Neural cell (in vitro differentiated cells): Measurements from ENCODE around the gene DENND2A. TPM values are rescaled to one million over a fixed set of nuclear protein-coding genes. Genes with fewer than 3 reads are reported as not detected.

Experiments used
- H2AFZ ChIP-seq: fragments of 200-600, 300-800 bp; sonication (generic), shearing (Covaris generic); 2 replicates; pipeline ENCODE4 v1.6.0; 2014; ENCODE audit warnings: low read depth, mild to moderate bottlenecking, antibody characterized with exemption, low read length, moderate library complexity
- H3F3A ChIP-seq: fragments of 200-600 bp; shearing (Covaris generic); 2 replicates; pipeline ENCODE4 v1.6.1; 2016; ENCODE audit warnings: mild to moderate bottlenecking, moderate library complexity, mixed read lengths, antibody characterized with exemption, low read length; ENCODE audit not compliant: insufficient read depth, poor library complexity, severe bottlenecking
- H3K27ac ChIP-seq: fragments of 200-600, 300-800 bp; sonication (generic), shearing (Covaris generic); 2 replicates; pipeline ENCODE4 v1.5.1; 2014; ENCODE audit warnings: mild to moderate bottlenecking, low read length, moderate library complexity
- H3K27me3 ChIP-seq: fragments of 300-800, 200-600 bp; sonication (generic), shearing (Covaris generic); 2 replicates; pipeline ENCODE4 v1.6.0; 2014; ENCODE audit warnings: mild to moderate bottlenecking, low read depth, low read length, moderate library complexity; ENCODE audit not compliant: insufficient read depth
- H3K36me3 ChIP-seq: fragments of 300-800, 200-600 bp; sonication (generic), shearing (Covaris generic); 2 replicates; pipeline ENCODE4 v1.5.1; 2014; ENCODE audit warnings: mild to moderate bottlenecking, antibody characterized with exemption, low read length, moderate library complexity; ENCODE audit not compliant: insufficient read depth
- H3K4me2 ChIP-seq: fragments of 300-800, 200-600 bp; sonication (generic), shearing (Covaris generic); 2 replicates; pipeline ENCODE4 v1.6.0; 2014; ENCODE audit warnings: mild to moderate bottlenecking, low read length
- H3K4me3 ChIP-seq: fragments of 300-800, 200-600 bp; sonication (generic), shearing (Covaris generic); 2 replicates; pipeline ENCODE4 v1.5.1; 2014; ENCODE audit warnings: mild to moderate bottlenecking, low read length, moderate library complexity
- H3K79me2 ChIP-seq: fragments of 200-600 bp; shearing (Covaris generic); replicated peaks from 2 replicates; pipeline ENCODE4 v1.6.0; 2014; ENCODE audit warnings: mild to moderate bottlenecking, low read length, moderate library complexity; ENCODE audit not compliant: insufficient read depth
- H3K9ac ChIP-seq: fragments of 300-800, 200-600 bp; sonication (generic), shearing (Covaris generic); 2 replicates; pipeline ENCODE4 v1.6.1; 2016; ENCODE audit warnings: mild to moderate bottlenecking, low read length, mixed read lengths
- H3K9me2 ChIP-seq: fragments of 200-600 bp; shearing (Covaris generic); 2 replicates; pipeline ENCODE4 v1.6.1; 2016; ENCODE audit warnings: mild to moderate bottlenecking, low read length, mixed read lengths; ENCODE audit not compliant: insufficient read depth
- H3K9me3 ChIP-seq: fragments of 200-600, 300-800 bp; sonication (generic), shearing (Covaris generic); 2 replicates; pipeline ENCODE4 v1.6.1; 2016; ENCODE audit warnings: mild to moderate bottlenecking, mixed run types, low read length, moderate library complexity, mixed read lengths
- H4K20me1 ChIP-seq: fragments of 200-600 bp; shearing (Covaris generic); 2 replicates; pipeline ENCODE4 v1.6.1; 2016; ENCODE audit warnings: mild to moderate bottlenecking, mixed run types; ENCODE audit not compliant: insufficient read depth
- EP300 ChIP-seq: fragments of 450-650 bp; conservative IDR thresholded peaks from 2 replicates; pipeline ENCODE4 v1.6.1; 2014; ENCODE audit warnings: antibody characterized with exemption, mild to moderate bottlenecking, moderate library complexity; ENCODE audit not compliant: poor library complexity, severe bottlenecking
- EZH2 ChIP-seq: fragments of 200-600, 300-800 bp; shearing (Covaris generic), sonication (generic); IDR thresholded peaks from 2 replicates; pipeline ENCODE4 v1.6.1; 2014; ENCODE audit warnings: antibody characterized with exemption, low read length, borderline replicate concordance, mild to moderate bottlenecking; ENCODE audit not compliant: insufficient read depth, poor library complexity, severe bottlenecking
- MXI1 ChIP-seq: fragments of 450-650 bp; conservative IDR thresholded peaks from 2 replicates; pipeline ENCODE4 v1.6.1; 2014; ENCODE audit warnings: antibody characterized with exemption, mild to moderate bottlenecking; ENCODE audit not compliant: poor library complexity, severe bottlenecking
- POLR2AphosphoS5 ChIP-seq: IDR thresholded peaks from 2 replicates; pipeline ENCODE4 v1.6.1; 2012
- SMC3 ChIP-seq: fragments of 450-650 bp; conservative IDR thresholded peaks from 2 replicates; pipeline ENCODE4 v1.6.1; 2014; ENCODE audit warnings: antibody characterized with exemption, mild to moderate bottlenecking, moderate library complexity; ENCODE audit not compliant: poor library complexity
- TAF1 ChIP-seq: IDR thresholded peaks from 2 replicates; pipeline ENCODE4 v1.6.1; 2012; ENCODE audit warnings: low read depth
- polyA plus RNA-seq: library from polyadenylated mRNA; depleted of rRNA; stranded (reverse); fragments of >200 nt; gene quantifications from 2 replicates; pipeline ENCODE4 v1.2.3, GENCODE V29; 2014
- TF ChIP-seq, protein P1 (sequence below): IDR thresholded peaks from 2 replicates; pipeline ENCODE4 v1.6.1; 2012; ENCODE audit warnings: borderline replicate concordance
- TF ChIP-seq, protein P2 (sequence below): fragments of 450-650 bp; IDR thresholded peaks from 2 replicates; pipeline ENCODE4 v1.5.1; 2014; ENCODE audit warnings: antibody characterized with exemption, mild to moderate bottlenecking, moderate library complexity; ENCODE audit not compliant: poor library complexity, severe bottlenecking

The DENND2A gene
- polyA plus RNA-seq, 1 donor from 2014 or later, result 21.7 TPM

DNA sequence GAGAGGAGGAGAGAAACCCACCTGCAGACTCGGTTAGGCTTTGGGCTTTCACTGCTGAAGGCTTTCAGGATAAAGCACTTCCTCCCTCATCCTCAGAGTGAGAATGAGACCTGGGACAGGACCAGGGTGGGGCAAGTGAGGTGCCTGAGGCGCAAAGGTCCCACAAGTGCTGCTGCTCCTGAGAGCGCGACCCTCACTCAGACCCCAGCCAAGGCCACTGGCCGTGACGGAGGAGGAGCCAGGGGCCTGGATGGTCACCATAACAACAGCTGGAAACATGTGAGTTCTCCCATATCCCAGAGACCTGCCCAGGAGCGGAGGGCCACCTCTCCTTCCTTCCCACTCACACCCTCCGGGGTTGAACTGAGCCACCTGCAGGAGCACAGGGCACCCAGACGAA lies 114.4 kb downstream of the DENND2A start:
- no peak overlapping the region for H3K4me3 ChIP-seq
- H3K36me3 ChIP-seq, result no peaks in the 10 kb centered on the region
- no peak overlapping the region for H3K9ac ChIP-seq
- H3K27ac ChIP-seq, result no peak overlapping the region
- TF ChIP-seq EP300 (no peak), POLR2AphosphoS5 (no peak), TAF1 (no peak), EZH2 (no peak), MXI1 (no peak)
- TF ChIP-seq, protein P1, sequence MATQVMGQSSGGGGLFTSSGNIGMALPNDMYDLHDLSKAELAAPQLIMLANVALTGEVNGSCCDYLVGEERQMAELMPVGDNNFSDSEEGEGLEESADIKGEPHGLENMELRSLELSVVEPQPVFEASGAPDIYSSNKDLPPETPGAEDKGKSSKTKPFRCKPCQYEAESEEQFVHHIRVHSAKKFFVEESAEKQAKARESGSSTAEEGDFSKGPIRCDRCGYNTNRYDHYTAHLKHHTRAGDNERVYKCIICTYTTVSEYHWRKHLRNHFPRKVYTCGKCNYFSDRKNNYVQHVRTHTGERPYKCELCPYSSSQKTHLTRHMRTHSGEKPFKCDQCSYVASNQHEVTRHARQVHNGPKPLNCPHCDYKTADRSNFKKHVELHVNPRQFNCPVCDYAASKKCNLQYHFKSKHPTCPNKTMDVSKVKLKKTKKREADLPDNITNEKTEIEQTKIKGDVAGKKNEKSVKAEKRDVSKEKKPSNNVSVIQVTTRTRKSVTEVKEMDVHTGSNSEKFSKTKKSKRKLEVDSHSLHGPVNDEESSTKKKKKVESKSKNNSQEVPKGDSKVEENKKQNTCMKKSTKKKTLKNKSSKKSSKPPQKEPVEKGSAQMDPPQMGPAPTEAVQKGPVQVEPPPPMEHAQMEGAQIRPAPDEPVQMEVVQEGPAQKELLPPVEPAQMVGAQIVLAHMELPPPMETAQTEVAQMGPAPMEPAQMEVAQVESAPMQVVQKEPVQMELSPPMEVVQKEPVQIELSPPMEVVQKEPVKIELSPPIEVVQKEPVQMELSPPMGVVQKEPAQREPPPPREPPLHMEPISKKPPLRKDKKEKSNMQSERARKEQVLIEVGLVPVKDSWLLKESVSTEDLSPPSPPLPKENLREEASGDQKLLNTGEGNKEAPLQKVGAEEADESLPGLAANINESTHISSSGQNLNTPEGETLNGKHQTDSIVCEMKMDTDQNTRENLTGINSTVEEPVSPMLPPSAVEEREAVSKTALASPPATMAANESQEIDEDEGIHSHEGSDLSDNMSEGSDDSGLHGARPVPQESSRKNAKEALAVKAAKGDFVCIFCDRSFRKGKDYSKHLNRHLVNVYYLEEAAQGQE, result no peak
- TF ChIP-seq, protein P2, sequence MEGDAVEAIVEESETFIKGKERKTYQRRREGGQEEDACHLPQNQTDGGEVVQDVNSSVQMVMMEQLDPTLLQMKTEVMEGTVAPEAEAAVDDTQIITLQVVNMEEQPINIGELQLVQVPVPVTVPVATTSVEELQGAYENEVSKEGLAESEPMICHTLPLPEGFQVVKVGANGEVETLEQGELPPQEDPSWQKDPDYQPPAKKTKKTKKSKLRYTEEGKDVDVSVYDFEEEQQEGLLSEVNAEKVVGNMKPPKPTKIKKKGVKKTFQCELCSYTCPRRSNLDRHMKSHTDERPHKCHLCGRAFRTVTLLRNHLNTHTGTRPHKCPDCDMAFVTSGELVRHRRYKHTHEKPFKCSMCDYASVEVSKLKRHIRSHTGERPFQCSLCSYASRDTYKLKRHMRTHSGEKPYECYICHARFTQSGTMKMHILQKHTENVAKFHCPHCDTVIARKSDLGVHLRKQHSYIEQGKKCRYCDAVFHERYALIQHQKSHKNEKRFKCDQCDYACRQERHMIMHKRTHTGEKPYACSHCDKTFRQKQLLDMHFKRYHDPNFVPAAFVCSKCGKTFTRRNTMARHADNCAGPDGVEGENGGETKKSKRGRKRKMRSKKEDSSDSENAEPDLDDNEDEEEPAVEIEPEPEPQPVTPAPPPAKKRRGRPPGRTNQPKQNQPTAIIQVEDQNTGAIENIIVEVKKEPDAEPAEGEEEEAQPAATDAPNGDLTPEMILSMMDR, result no peak
- H2AFZ ChIP-seq, result no peak overlapping the region
- no peaks in the 10 kb centered on the region for H3K27me3 ChIP-seq
- no peaks in the 10 kb centered on the region for H4K20me1 ChIP-seq
- no peaks in the 10 kb centered on the region for H3K79me2 ChIP-seq
- no peaks in the 10 kb centered on the region for H3F3A ChIP-seq
- H3K9me2 ChIP-seq, result no peaks in the 10 kb centered on the region
- H3K9me3 ChIP-seq, result no peaks in the 10 kb centered on the region
- no peak overlapping the region for H3K4me2 ChIP-seq

DNA sequence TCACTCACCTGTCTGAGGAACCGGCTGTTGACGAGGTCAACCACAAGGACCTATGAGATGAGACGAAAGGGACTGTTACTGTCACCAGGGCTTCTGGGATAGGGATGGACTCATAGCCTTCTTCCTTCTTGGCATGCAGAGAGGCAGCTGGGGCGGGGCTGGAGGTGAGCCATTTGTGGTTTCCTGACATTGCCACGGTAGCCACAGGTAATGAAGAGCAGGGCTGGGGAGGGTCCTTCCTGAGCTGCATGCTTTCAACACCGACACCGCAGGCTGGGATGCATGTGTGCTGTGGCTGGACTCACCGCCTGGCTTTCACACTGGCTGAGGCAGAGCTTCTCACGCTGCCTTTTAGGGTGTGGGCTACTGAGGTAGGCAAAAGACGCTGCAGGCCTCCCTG lies 114.9 kb downstream of the DENND2A start:
- no peaks in the 10 kb centered on the region for H3F3A ChIP-seq
- no peaks in the 10 kb centered on the region for H3K9me3 ChIP-seq
- H3K4me3 ChIP-seq, result no peak overlapping the region
- no peaks in the 10 kb centered on the region for H3K79me2 ChIP-seq
- H4K20me1 ChIP-seq, result no peaks in the 10 kb centered on the region
- H3K36me3 ChIP-seq, result no peaks in the 10 kb centered on the region
- H3K27me3 ChIP-seq, result no peaks in the 10 kb centered on the region
- no peak for TF ChIP-seq TAF1
- TF ChIP-seq, protein P1, result no peak
- no peak for TF ChIP-seq SMC3
- TF ChIP-seq, protein P2, result no peak
- TF ChIP-seq EZH2, result no peak
- no peak overlapping the region for H2AFZ ChIP-seq
- no peaks in the 10 kb centered on the region for H3K9me2 ChIP-seq
- no peak overlapping the region for H3K9ac ChIP-seq
- no peak overlapping the region for H3K4me2 ChIP-seq
- no peak overlapping the region for H3K27ac ChIP-seq
